IPS-NIHi11 (cell line): Measurements from ENCODE around the gene ADGRV1.
"Not testable (repeated sequence)": the region's sequence is repeated elsewhere in the genome, so short reads cannot be mapped to it uniquely, and the experiment has no call there.

ENCODE experiments used
- DNase-seq: peaks from one replicate; pipeline ENCODE4 v3.0.0; 2012; ENCODE audit warnings: mixed read lengths, low spot score

Gene ADGRV1

GRCh38 chr5:90948969-90949368, 390.4 kb downstream of the ADGRV1 start:
- no peak for DNase-seq

GRCh38 chr5:90949469-90950358, 391.1 kb downstream of the ADGRV1 start:
- DNase-seq: no peak

GRCh38 chr5:90955001-90955635, 396.5 kb downstream of the ADGRV1 start:
- no peak for DNase-seq

GRCh38 chr5:90956511-90957097, 398.0 kb downstream of the ADGRV1 start:
- no peak for DNase-seq

GRCh38 chr5:90957906-90958305, 399.3 kb downstream of the ADGRV1 start:
- DNase-seq: no peak

GRCh38 chr5:90959262-90959661, 400.7 kb downstream of the ADGRV1 start:
- DNase-seq: no peak

GRCh38 chr5:90962481-90962880, 403.9 kb downstream of the ADGRV1 start:
- no peak for DNase-seq

GRCh38 chr5:90965110-90965685, 406.6 kb downstream of the ADGRV1 start:
- DNase-seq: no peak

GRCh38 chr5:90967443-90967842, 408.8 kb downstream of the ADGRV1 start:
- no peak for DNase-seq

GRCh38 chr5:90967851-90968250, 409.3 kb downstream of the ADGRV1 start:
- DNase-seq: no peak

GRCh38 chr5:90968319-90968718, 409.7 kb downstream of the ADGRV1 start:
- no peak for DNase-seq

GRCh38 chr5:90969945-90970344, 411.3 kb downstream of the ADGRV1 start:
- not testable (repeated sequence) for DNase-seq

GRCh38 chr5:90981177-90981576, 422.6 kb downstream of the ADGRV1 start:
- no peak for DNase-seq

GRCh38 chr5:90981821-90982220, 423.2 kb downstream of the ADGRV1 start:
- DNase-seq: no peak

GRCh38 chr5:90982576-90982975, 424.0 kb downstream of the ADGRV1 start:
- no peak for DNase-seq

- no peak for DNase-seq
Measured at GRCh38 chr5:90983148-90983547, 424.6 kb downstream of the ADGRV1 start.

- DNase-seq: no peak
Measured at GRCh38 chr5:90983711-90984124, 425.1 kb downstream of the ADGRV1 start.

GRCh38 chr5:90985341-90985740, 426.7 kb downstream of the ADGRV1 start:
- DNase-seq: no peak

GRCh38 chr5:90987726-90988125, 429.1 kb downstream of the ADGRV1 start:
- DNase-seq: no peak

- no peak for DNase-seq
Measured at GRCh38 chr5:90991201-90991600, 432.6 kb downstream of the ADGRV1 start.

- DNase-seq: no peak
Measured at GRCh38 chr5:90994796-90995195, 436.2 kb downstream of the ADGRV1 start.

- no peak for DNase-seq
Measured at GRCh38 chr5:90996089-90996488, 437.5 kb downstream of the ADGRV1 start.

GRCh38 chr5:90997082-90997481, 438.5 kb downstream of the ADGRV1 start:
- DNase-seq: no peak
